Cerebellar nuclear complex (tissue), 1 donor: Measurements from ENCODE around the gene VPS13D.

Source experiments
- DNase-seq, 2 experiments: peaks; one replicate each; lab custom pipeline; 2025; lab: John Stamatoyannopoulos, UW

VPS13D gene

DNA sequence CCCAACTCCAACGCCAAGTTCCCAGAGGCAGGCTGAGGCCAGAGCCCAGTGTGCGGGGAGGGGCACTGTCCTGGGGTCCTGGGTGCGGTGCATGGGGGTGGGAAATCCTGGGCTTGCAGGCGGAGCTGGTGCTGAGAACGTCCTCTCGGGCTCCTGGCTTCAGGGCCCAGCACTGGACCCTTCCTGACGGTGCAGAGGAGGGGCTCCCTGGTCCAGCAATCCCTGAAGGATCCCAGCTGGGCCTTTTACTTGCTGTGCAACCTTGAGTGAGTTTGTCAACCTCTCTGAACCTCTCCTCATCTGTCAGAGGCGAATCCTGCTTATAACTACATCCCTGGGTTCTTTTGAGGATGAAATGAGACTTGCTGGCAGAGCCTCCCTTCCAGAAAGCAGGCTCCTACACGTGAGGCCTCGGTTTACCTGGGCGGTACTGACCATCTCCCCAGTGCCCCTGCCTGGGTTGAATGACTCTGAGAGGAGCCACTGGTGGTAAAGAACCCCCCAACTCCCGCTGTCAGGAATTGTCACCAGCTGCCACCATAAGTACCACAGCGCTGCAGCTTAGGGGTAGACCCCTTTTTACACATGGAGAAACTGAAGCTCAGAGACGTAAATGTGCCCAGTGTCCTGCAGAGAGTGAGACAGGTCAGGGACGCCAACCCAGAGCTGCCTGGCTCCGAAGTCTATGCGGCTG, 310.9 kb downstream of the VPS13D start:
- DNase-seq: no peak

DNA sequence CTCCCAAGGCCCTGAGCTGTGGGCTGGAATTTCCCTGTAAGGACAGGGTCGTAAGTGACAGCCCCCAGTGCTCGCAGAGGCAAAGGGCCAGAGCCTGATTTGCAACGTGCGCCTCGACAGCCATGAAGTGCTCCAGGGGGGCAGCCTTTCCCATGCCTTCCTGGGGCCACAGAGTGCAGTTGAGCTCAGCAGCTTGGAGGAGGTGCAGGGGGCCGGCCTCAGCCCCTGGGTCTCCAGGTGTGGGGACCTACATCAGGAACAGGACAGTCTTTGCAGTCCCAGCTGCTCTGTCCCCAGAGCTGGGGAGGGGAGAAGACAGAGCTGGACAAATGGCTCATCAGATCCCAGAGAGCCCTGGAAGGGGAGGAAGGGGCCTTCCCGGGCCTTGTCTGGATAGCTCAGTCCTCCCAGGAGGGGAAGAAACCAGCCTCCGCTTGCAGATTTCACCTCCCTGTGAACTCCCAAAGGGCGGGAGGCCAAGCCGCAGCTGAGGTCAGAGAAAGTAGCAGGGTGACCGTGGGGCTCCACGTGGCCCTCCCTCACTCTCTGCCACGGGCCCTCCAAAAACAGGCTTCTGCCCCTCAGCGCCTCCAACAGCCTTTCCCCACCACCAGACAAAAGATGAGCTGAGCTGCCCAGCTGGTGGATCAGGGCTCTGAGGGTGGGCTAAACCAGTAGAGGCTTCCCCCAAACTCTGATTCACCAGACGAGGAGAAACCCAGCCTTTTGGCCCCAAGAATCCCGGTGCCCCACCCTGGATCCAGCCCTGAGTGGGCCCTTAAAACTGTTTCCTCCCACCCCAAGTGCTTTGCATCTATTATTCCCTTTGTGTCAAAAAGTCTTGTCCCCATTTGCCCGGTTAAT, 311.7 kb downstream of the VPS13D start:
- DNase-seq: no peak

GRCh38 chr1:12542138-12542465, 312.3 kb downstream of the VPS13D start:
- no peak for DNase-seq

DNA sequence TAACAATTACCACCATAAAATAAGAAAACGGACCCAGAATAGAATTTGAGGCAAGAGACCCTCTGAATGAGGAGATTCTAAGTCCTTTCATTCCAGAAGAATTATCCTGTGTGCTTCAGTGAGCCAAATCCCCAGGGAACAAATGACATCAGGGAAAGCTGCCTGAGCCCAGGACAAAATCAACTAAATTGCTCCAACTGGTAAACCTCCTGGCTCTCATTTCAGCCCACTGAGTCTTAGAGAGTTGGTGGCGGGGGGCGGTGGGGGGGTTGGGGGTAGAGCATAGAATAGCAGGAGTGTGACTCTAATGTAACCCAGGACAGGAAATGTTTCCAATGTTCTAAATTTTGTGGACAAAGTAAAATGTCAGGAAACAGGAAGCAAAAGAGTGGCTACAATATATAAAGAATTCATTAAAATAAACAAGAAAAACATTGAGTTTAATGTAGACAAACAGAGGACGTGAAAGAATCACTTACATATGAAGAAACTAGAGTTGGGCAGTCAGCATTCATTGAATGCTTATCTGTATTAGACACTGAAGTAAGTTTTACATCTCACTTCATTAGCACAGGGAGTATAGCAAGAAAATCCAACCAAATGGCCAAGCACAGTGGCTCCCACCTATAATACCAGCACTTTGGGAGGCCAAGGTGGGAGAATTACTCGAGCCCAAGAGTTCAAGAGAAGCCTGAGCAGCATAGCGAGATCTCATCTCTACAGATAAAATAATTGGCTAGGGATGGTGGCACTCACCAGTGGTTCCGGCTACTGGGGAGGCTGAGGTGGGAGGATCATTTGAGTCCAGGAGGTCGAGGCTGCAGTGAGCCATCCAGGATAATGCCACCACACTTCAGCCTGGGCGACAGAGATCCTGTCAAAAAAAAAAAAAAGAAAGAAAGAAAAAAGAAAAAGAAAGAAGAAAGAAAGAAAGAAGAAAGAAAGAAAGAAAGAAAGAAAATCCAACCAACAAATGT, 313.1 kb downstream of the VPS13D start:
- no peak for DNase-seq

- no peak for DNase-seq
Measured at GRCh38 chr1:12543740-12544154, 313.9 kb downstream of the VPS13D start.

- no peak for DNase-seq
Measured at GRCh38 chr1:12544357-12544756, 314.5 kb downstream of the VPS13D start.

DNA sequence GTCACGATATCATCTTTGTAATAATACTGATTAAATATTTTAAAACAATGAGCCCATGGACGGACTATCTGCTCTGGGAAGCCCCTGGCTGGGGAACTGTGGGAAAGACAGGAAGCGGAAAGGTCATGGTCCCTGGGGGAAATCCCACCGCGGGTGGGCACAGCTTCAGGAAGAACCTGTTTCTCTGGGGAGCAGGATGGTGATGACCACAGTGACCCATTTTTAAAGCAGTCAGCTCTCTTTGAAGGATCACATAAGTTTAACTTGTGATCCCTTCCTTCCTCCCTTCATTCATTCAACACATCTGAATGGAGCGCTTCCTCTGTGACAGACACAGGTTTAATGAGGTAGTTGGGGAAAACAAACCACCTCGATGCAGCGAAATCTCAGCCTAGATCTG, 315.2 kb downstream of the VPS13D start:
- no peak for DNase-seq

- no peak for DNase-seq
Measured at GRCh38 chr1:12546771-12547585, 317.1 kb downstream of the VPS13D start.

GRCh38 chr1:12547586-12548225, 317.9 kb downstream of the VPS13D start:
- no peak for DNase-seq

- no peak for DNase-seq
Measured at GRCh38 chr1:12548279-12548972, 318.6 kb downstream of the VPS13D start.

- no peak for DNase-seq
Measured at GRCh38 chr1:12548973-12549459, 319.2 kb downstream of the VPS13D start.

DNA sequence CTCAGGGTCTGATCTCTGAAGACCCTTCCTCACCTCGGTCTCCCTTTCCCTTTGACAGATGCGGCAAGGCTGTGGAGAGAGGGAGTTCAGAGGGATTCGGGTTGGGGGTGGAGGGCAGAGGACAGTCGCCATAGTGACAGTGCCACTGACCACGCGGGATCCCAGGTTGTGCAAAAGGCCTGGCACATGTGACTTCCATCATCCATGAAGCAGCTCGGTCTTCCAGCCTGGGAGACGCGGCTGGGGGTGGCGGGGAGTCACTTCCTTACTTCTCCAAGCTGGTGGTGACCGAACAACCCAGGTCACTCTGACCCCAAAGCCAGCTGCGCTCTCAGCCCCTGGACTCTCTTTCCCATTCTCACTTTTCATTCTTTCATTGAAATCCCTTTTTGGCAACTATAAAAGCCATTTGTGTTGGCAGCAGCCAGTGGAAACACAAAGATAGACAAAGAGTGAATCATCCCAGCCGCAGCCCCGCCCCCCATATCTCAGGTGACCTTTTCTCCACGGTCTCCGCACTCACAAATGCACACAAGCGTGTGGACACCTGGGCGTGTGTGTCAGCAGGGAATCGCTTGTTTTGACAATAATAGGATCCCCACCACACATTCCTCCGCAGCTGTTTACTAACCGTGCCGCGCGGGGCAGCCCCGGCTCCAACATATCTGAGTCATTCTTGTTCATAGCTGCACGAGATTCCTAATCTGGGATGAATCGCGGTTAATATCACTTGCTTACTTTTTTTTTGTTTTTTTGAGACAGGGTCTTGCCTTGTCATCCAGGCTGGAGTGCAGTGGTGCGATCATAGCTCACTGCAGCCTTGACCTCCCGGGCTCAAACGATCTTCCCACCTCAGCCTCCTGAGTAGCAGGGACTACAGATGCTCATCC, 319.9 kb downstream of the VPS13D start:
- DNase-seq: no peak

DNA sequence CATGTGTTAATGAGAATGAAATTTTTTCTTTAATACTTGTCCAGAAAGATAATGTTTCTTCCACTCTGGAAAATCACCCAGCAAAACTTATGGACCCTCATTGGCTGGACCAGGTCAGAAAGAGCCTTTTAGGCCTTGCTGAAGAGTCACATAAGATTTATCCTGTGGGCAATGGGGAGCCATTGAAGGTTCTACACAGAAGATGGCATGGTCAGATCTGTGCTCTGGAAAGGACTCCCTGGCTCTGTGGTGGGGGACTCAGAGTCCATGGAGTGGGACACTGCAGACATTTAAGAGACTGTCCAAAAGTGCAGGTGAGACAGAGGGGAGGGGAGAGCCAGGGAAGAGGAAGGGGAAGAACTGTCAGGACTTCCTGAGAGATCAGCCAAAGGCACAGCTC, 321.8 kb downstream of the VPS13D start:
- no peak for DNase-seq

DNA sequence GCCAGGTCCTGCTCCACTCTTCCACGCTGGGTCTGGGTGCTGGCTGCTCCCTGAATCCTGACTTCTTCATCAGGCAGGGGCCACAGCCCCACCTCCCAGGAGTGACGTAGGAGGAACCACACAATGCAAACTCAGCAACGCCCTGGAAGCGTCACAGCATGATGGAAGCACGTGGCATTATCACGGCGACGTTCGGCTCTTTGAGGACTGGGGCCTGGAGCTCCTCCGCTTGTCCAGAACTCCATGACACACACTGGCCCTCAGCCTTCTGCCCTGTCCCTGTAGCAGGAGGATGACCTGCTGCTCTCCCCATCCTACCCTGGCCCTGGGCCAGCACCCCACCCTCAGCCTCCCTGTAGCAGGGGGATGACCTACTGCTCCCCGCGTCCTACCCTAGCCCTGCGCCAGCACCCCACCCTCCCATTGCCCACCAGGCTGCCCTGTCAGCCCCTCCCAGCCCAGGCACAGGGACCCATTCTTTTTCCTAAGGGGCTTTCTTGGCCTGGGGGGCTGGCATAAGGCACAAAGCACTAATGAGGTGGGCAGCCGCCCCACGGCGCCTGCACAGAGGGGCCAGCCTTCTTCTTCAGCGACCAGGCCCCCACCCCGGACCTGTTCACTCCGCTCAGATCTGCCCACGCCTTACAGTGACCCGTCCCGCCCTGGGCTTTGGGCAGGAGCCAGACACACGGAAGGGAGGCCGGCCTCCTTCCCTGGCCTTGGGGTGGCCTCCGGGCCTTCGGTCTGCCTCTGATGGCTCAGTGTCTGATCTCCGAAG, 322.5 kb downstream of the VPS13D start:
- DNase-seq: no peak

DNA sequence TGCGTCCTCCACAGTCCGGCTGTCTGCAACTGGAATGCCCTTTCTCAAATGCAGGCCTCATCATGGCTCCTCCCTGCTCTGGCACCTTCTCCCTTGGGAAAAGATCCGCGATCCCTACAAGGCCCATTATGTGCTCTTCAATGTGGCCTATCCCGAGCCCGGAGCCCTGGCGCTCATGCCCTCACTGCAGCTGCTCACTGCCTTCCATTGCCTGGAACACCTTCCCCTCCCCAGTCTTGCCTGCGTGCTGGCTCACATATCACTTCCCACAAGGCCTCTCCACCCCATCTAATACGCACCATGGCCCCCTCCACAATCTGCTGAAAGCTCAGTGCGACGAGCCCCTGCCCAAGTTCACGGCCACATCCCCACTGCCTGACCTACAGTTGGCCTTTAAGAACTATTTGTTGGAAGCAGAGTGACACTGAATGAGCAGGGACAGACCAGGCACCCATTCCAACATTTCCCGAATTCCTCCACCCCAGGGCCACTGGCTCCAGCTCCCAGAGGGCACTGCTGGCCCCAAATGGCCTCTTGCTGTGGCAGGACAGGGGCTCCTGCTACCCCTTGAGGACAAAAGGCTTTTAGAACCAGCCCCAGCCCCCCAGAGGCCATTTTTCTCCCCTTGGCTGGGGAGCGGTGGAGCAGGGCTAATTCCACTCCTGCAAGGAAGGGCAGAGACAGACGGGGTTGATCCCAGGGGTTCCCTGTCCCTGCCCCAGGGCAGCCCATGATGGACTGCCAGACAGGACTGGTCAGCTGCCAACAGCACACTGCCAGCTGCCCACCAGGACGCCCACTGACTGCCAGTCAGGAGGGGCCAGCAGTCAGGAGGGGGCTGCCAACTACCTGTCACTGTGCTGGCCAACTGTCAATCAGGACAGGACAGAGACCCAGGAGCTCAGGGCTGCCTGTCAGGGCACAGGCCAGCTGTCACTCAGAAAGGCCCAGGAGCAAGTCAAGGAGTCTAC, 323.4 kb downstream of the VPS13D start:
- no peak for DNase-seq

DNA sequence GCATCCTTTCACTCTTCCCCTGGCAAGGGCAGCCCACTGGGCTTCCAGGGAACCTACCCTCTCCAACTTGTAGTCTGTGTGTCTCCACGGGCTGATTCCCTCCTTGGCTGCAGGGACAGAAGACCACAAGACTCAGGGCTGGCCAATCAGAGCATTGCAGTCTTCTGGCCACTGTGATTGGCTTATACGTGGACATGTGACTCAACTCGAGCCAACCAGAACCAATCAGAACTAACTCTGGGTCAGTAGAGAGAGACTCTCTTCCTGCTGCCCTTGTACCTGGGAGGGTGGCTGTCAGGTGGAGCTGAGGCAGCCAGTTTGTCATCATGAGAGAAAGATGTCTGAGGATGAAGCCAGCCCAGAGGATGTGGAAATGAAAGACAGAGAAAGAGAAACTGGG, 324.1 kb downstream of the VPS13D start:
- no peak for DNase-seq
